Measurements from ENCODE around the gene SP3.

SP3 gene

DNA sequence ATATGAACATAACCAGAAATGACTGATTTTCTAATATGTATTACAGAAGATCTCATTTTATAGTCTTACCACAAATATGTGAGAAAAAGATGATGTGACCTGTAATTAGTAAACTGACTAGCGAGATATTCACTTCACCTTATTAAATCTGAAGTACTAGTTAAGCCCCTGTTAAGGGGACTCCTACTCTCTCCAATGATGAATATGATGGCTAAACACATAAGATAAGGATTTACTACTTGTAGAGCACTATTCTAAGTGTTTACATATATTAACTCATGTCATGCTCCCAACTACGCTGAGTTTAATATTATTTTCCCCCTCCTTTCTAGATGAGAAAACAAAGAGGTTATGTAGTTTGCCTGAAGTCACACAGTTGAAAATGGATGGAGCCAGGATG is 40.9 kb downstream of the SP3 start:
- Histone ChIP-seq H3K4me3 (ENCODE audit: low read depth, low read length) (no peak overlapping the region), H3K36me3 (no peaks in the 10 kb centered on the region), H3K9me3 (no peaks in the 10 kb centered on the region), H3K4me1 (no peaks in the 10 kb centered on the region), H3K27me3 (no peaks in the 10 kb centered on the region)
- DNase-seq, result no peak
- TF ChIP-seq, protein P1, sequence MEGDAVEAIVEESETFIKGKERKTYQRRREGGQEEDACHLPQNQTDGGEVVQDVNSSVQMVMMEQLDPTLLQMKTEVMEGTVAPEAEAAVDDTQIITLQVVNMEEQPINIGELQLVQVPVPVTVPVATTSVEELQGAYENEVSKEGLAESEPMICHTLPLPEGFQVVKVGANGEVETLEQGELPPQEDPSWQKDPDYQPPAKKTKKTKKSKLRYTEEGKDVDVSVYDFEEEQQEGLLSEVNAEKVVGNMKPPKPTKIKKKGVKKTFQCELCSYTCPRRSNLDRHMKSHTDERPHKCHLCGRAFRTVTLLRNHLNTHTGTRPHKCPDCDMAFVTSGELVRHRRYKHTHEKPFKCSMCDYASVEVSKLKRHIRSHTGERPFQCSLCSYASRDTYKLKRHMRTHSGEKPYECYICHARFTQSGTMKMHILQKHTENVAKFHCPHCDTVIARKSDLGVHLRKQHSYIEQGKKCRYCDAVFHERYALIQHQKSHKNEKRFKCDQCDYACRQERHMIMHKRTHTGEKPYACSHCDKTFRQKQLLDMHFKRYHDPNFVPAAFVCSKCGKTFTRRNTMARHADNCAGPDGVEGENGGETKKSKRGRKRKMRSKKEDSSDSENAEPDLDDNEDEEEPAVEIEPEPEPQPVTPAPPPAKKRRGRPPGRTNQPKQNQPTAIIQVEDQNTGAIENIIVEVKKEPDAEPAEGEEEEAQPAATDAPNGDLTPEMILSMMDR (IDR thresholded peaks at IDR 0.05; ENCODE audit: low read depth, low read length), result no peak

DNA sequence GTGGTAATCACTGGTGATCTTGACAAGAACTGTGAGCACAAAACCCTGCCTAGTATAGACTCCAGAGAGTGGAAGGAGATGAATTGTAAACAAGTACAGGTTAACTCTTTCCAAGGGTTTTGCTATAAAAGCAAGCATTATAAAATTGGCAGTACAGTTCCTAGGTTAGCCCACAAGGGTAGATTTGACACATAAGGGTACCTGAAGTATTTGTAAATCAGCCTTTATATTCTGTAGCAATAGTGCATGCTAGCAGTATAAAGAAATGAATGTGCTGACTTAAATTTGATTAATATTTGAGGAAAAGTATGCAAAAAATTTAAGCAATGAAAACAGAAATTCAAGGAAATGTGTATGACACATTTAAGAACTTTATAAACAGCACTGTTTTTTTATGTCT is 42.4 kb downstream of the SP3 start:
- no peak overlapping the region for H3K4me3 ChIP-seq (ENCODE audit: low read depth, low read length)
- TF ChIP-seq, protein P1 (IDR thresholded peaks at IDR 0.05; ENCODE audit: low read depth, low read length), result no peak
- H3K36me3 ChIP-seq, result no peaks in the 10 kb centered on the region
- H3K4me1 ChIP-seq, result no peaks in the 10 kb centered on the region
- no peaks in the 10 kb centered on the region for H3K9me3 ChIP-seq
- no peak for DNase-seq
- H3K27me3 ChIP-seq, result no peaks in the 10 kb centered on the region

GRCh38 chr2:173922068-173922467 is 43.1 kb downstream of the SP3 start:
- Histone ChIP-seq H3K4me3 (ENCODE audit: low read depth, low read length) (no peak overlapping the region), H3K36me3 (no peaks in the 10 kb centered on the region), H3K9me3 (no peaks in the 10 kb centered on the region), H3K27me3 (no peaks in the 10 kb centered on the region), H3K4me1 (no peaks in the 10 kb centered on the region)
- TF ChIP-seq, protein P1 (IDR thresholded peaks at IDR 0.05; ENCODE audit: low read depth, low read length), result no peak
- DNase-seq, result no peak

DNA sequence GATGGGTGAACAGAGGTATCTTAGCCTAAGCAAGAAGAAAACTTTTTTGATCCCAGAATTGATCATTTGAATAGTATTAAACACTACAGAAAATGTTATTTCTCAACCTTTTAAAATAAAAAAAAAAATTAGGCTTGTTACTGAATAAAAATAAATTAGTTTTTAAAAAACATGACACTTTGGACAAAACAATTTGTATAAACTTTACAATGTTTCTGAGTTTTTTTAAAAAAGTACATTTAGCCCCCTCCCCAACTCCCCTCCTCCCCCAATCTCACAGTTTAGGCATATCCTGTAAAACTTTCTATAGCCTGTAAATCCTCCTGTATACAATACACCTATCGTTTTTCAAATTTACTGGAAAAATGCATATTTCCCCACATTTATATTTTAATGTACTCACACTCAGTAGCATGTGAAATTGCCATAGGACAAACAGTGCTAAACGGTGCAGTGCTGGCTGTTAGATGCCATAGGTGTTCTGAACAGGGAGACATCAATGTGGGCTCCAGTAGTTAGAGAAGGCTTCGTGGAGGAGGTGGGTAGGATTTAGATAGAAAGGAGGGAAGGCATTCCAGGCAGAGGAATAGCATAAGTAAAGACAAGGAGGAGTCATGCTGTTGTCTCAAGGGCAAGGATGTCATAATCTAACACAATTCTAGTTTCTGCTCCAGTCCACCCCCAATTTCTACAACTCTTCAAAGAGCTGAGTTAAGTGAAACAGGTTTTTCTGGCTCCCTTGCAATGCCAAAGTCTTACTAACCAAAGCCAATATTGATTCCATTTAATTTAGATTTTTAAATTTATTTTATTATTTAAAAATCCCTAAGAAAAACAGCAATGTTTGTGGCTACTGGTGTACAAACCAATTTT is 50.9 kb downstream of the SP3 start:
- Histone ChIP-seq H3K4me1 (no peaks in the 10 kb centered on the region), H3K36me3 (no peaks in the 10 kb centered on the region; the same call in 1 of the 2 replicates), H3K9me3 (no peaks in the 10 kb centered on the region), H3K27me3 (no peaks in the 10 kb centered on the region), H3K4me3 (ENCODE audit: low read depth, low read length) (no peak overlapping the region)
- no peak for DNase-seq
- TF ChIP-seq, protein P1 (IDR thresholded peaks at IDR 0.05; ENCODE audit: low read depth, low read length), result no peak

- TF ChIP-seq, protein P1 (IDR thresholded peaks at IDR 0.05; ENCODE audit: low read depth, low read length), result no peak
- no peaks in the 10 kb centered on the region for H3K4me1 ChIP-seq
- no peaks in the 10 kb centered on the region for H3K27me3 ChIP-seq
- H3K36me3 ChIP-seq, result no peaks in the 10 kb centered on the region; the same call in 1 of the 2 replicates
- DNase-seq, result no peak
- no peak overlapping the region for H3K4me3 ChIP-seq (ENCODE audit: low read depth, low read length)
- no peaks in the 10 kb centered on the region for H3K9me3 ChIP-seq
These were observed 55.3 kb downstream of the SP3 start for GRCh38 chr2:173909846-173910245.

- H3K4me1 ChIP-seq, result no peaks in the 10 kb centered on the region
- no peaks in the 10 kb centered on the region; the same call in 1 of the 2 replicates for H3K36me3 ChIP-seq
- H3K27me3 ChIP-seq, result no peaks in the 10 kb centered on the region
- DNase-seq, result no peak
- no peak overlapping the region for H3K4me3 ChIP-seq (ENCODE audit: low read depth, low read length)
- H3K9me3 ChIP-seq, result no peaks in the 10 kb centered on the region
- TF ChIP-seq, protein P1 (IDR thresholded peaks at IDR 0.05; ENCODE audit: low read depth, low read length), result no peak
These were observed 58.5 kb downstream of the SP3 start for GRCh38 chr2:173906626-173907025.

Measured in BE2C (cell line).